Middle frontal gyrus (tissue), 1 donor: ENCODE results near the gene MKS1.

Source experiments
- DNase-seq: peaks from one replicate; pipeline ENCODE4 v3.0.0-alpha.2; 2015; ENCODE audit warnings: low spot score; ENCODE audit errors: extremely low spot score

Gene MKS1

GRCh38 chr17:58166682-58167081 lies 52.4 kb downstream of the MKS1 start, which contains the start of gene OR4D2:
Gene OR4D2, plus strand, starts transcription at chr17:58166982. Its CDS starts 2,674 bp downstream, at chr17:58169656.
- DNase-seq = no peak

DNA sequence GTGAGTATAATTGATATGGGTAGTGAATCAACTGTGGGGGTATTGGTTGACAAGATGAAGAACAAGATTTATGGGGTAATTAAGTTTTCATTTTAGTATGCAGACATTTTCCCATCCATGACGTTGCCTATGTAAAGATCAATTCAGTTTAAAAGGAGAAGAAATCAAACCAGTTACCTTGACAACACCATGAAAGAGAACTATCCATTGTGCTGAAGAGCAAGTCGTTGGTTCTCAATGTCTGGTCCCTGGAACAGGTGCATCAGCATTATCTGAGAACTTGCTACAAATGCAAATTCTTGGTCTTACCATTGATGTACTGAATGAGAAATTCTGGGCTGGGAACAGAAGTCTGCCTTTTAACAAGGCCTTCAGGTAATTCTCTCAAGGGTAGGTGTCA lies 53.1 kb downstream of the MKS1 start:
- DNase-seq = no peak

GRCh38 chr17:58161566-58161965 lies 57.5 kb downstream of the MKS1 start:
- DNase-seq = no peak

GRCh38 chr17:58158181-58158580 lies 60.9 kb downstream of the MKS1 start:
- no peak for DNase-seq

DNA sequence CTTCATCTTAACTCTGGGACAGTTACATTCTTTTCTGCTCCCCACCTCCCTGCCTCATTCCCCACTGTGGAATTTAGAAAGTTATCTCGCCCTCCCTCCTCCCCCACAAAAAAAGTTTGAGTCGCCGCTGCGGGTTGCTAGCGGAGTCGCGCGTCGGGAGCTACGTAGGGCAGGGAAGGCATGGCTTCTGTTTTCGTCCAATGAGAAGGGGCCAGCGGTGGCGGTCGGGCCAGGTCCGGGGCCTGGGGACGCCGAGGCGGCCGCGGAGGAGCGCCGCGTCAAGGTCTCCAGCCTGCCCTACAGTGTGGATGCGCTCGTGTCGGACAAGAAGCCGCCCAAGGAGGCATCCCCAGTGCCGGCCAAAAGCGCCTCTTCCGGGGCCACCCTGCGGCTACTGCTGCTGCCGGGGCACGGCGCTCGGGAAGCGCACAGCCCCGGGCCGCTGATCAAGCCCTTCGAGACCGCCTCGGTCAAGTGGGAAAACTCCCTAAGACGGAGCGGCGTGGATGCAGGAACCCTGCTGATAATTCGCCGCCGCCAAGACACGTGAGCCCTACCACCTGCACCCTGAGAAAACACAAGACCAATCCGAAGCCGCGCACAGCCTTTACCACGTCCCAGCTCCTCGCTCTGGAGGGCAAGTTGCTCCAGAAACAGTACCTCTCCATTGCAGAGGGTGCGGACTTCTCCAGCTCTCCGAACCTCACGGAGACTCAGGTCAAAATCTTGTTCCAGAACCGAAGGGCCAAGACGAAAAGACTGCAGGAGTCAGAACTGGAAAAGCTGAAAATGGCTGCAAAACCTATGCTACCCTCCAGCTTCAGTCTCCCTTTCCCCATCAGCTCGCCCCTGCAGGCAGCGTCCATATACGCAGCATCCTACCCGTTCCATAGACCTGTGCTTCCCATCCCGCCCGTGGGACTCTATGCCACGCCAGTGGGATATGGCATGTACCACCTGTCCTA lies 61.9 kb downstream of the MKS1 start:
- no peak for DNase-seq
